ENCODE results near the gene GLI3.

DNA sequence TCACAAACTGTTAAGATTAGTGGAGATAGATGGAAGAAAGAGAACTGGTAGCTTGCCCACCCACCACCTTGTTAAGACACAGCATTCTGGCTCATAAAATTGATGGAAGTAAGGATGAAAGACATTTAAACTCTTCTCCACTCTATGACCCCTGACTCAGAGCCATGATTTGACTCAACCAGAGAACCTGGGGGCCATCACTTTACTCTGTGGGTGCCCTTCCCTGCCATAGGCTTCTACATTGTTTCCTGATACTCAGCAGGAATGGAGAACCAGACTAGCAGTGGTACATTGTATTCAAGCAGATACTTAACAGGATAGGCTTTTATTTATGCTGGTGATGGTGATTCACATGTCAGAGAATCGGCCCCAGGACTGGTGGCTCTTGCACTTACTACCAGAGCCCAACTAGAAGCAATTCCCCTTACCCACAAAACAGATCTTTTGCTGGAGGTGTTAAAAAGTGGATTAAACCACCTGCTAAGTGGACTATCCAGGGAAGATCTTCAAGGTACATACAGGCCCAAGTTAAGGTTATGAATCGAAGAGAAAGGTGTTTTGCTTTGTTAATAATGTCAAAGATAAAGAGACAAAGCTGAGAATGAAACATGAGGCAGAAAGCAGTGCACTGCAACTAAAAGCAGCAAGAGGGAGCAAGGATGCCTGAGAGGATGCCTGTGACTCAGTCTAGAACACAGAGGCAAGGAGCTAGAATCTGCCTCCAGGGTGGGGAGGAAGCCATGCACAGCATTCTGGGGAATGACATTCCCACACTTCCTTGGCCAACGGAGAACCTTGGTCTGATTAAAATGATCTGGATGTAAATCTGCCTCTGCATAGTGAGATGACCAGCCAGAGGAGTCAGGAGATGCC lies 36.0 kb upstream of the GLI3 start:
- no peak for TF ChIP-seq ZNF747 (tag by site-specific recombination; IDR thresholded peaks at IDR 0.05)
- TF ChIP-seq, protein P1, sequence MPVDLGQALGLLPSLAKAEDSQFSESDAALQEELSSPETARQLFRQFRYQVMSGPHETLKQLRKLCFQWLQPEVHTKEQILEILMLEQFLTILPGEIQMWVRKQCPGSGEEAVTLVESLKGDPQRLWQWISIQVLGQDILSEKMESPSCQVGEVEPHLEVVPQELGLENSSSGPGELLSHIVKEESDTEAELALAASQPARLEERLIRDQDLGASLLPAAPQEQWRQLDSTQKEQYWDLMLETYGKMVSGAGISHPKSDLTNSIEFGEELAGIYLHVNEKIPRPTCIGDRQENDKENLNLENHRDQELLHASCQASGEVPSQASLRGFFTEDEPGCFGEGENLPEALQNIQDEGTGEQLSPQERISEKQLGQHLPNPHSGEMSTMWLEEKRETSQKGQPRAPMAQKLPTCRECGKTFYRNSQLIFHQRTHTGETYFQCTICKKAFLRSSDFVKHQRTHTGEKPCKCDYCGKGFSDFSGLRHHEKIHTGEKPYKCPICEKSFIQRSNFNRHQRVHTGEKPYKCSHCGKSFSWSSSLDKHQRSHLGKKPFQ (tag by site-specific recombination; IDR thresholded peaks at IDR 0.05), result no peak
- no peak for TF ChIP-seq ZBTB20 (tag by site-specific recombination; IDR thresholded peaks at IDR 0.05)
- TF ChIP-seq, protein P2, sequence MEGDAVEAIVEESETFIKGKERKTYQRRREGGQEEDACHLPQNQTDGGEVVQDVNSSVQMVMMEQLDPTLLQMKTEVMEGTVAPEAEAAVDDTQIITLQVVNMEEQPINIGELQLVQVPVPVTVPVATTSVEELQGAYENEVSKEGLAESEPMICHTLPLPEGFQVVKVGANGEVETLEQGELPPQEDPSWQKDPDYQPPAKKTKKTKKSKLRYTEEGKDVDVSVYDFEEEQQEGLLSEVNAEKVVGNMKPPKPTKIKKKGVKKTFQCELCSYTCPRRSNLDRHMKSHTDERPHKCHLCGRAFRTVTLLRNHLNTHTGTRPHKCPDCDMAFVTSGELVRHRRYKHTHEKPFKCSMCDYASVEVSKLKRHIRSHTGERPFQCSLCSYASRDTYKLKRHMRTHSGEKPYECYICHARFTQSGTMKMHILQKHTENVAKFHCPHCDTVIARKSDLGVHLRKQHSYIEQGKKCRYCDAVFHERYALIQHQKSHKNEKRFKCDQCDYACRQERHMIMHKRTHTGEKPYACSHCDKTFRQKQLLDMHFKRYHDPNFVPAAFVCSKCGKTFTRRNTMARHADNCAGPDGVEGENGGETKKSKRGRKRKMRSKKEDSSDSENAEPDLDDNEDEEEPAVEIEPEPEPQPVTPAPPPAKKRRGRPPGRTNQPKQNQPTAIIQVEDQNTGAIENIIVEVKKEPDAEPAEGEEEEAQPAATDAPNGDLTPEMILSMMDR (tag by site-specific recombination; IDR thresholded peaks at IDR 0.05), result peak; percentile 33
- TF ChIP-seq SP7 (tag by site-specific recombination; IDR thresholded peaks at IDR 0.05), result no peak
- TF ChIP-seq ZNF10 (tag by site-specific recombination; IDR thresholded peaks at IDR 0.05), result no peak
- no peak for TF ChIP-seq ZNF529 (tag by site-specific recombination; IDR thresholded peaks at IDR 0.05; ENCODE audit: insufficient replicate concordance)
- no peak for TF ChIP-seq ZNF274 (IDR thresholded peaks at IDR 0.05; ENCODE audit: low read length)
- no peak for TF ChIP-seq ZNF274 (tag by site-specific recombination; IDR thresholded peaks at IDR 0.05; ENCODE audit: borderline replicate concordance)
- TF ChIP-seq MEIS1 (CRISPR knock-in tag; IDR thresholded peaks at IDR 0.05; ENCODE audit: borderline replicate concordance), result no peak
- TF ChIP-seq, protein P3, sequence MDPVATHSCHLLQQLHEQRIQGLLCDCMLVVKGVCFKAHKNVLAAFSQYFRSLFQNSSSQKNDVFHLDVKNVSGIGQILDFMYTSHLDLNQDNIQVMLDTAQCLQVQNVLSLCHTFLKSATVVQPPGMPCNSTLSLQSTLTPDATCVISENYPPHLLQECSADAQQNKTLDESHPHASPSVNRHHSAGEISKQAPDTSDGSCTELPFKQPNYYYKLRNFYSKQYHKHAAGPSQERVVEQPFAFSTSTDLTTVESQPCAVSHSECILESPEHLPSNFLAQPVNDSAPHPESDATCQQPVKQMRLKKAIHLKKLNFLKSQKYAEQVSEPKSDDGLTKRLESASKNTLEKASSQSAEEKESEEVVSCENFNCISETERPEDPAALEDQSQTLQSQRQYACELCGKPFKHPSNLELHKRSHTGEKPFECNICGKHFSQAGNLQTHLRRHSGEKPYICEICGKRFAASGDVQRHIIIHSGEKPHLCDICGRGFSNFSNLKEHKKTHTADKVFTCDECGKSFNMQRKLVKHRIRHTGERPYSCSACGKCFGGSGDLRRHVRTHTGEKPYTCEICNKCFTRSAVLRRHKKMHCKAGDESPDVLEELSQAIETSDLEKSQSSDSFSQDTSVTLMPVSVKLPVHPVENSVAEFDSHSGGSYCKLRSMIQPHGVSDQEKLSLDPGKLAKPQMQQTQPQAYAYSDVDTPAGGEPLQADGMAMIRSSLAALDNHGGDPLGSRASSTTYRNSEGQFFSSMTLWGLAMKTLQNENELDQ (tag by site-specific recombination; IDR thresholded peaks at IDR 0.05; ENCODE audit: low read depth), result no peak
